ENCODE data around the gene SIGLEC11. TPM values are rescaled to one million over a fixed set of nuclear protein-coding genes. Genes with fewer than 3 reads are reported as not detected.
"Not testable (repeated sequence)": the region's sequence is repeated elsewhere in the genome, so short reads cannot be mapped to it uniquely, and the experiment has no call there.

The SIGLEC11 gene
- total RNA-seq, 1 donor from 2014 or later = not detected

DNA sequence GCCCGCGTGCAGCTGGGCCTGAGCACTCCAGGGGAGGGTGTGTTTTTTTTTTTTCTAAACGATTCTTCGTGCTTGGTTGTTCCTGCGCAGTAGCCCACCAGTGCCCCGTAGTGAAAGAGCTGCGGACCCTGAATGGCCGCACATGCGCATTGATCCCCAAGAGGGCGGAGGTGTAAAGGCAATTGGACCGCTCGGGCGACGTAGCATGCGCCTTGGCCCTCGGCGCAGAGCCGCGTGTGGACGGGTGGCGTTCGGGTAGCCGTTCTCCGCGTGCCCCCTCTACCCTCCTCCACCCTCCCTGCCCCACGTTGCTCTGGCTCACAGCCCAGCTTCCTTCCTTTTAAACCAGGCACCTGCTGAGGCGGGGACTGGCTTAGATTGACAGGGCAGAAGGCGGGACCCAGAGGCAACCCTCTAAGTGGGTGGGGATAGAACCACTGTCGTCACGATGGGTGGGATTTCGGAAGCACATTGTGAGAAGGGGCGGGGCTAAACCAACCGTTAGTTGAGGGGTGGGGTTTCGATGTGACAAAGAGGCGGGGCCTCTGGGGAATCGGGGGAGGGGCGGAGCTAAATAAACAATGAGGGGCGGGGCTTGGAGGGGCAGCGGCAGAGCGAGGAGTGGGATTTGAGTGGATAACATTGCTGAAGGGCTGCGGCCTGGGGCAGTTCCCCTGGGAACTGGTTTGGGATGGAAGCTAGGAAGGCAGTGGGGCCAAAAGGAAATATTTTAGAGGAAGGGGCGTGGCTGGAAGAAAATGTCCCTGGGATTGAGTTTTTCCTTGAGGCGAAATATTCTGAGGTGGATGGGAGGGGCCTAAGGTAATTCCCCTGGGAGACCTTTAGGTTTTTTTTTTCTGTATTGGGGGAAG, 31.1 kb downstream of the SIGLEC11 start:
- H3K4me3 ChIP-seq (ENCODE audit: low read depth, low read length) = peak overlapping the region; percentile 79
- H3K36me3 ChIP-seq (ENCODE audit: control insufficient read depth, insufficient read depth, low read length) = peaks cover 10% of the 10 kb centered on the region
- FAIRE-seq (no peak), DNase-seq (ENCODE audit: low read depth) (peak; percentile 90)
- TF ChIP-seq, protein P1, sequence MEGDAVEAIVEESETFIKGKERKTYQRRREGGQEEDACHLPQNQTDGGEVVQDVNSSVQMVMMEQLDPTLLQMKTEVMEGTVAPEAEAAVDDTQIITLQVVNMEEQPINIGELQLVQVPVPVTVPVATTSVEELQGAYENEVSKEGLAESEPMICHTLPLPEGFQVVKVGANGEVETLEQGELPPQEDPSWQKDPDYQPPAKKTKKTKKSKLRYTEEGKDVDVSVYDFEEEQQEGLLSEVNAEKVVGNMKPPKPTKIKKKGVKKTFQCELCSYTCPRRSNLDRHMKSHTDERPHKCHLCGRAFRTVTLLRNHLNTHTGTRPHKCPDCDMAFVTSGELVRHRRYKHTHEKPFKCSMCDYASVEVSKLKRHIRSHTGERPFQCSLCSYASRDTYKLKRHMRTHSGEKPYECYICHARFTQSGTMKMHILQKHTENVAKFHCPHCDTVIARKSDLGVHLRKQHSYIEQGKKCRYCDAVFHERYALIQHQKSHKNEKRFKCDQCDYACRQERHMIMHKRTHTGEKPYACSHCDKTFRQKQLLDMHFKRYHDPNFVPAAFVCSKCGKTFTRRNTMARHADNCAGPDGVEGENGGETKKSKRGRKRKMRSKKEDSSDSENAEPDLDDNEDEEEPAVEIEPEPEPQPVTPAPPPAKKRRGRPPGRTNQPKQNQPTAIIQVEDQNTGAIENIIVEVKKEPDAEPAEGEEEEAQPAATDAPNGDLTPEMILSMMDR (IDR thresholded peaks at IDR 0.05; ENCODE audit: insufficient read depth, low read length, severe bottlenecking) = no peak
- H3K27me3 ChIP-seq (ENCODE audit: control insufficient read depth, insufficient read depth, low read length) = no peaks in the 10 kb centered on the region

- H3K36me3 ChIP-seq (ENCODE audit: control insufficient read depth, insufficient read depth, low read length) = peaks cover 10% of the 10 kb centered on the region
- no peaks in the 10 kb centered on the region for H3K27me3 ChIP-seq (ENCODE audit: control insufficient read depth, insufficient read depth, low read length)
- DNase-seq (ENCODE audit: low read depth) (peak; percentile 56), FAIRE-seq (no peak)
- TF ChIP-seq, protein P1 (IDR thresholded peaks at IDR 0.05; ENCODE audit: insufficient read depth, low read length, severe bottlenecking) = no peak
- peak within 1 kb of the TSS; percentile 79 for H3K4me3 ChIP-seq (ENCODE audit: low read depth, low read length)
These were observed 31.8 kb downstream of the SIGLEC11 start, which contains the start of the genes ATF5 and NUP62 for GRCh38 chr19:49929121-49929610. Gene ATF5, plus strand, starts transcription at chr19:49929205. Its CDS starts 1,646 bp downstream, at chr19:49930851. Gene NUP62, minus strand, starts transcription at chr19:49929504. Its CDS starts 19,697 bp downstream, at chr19:49909807.

GRCh38 chr19:49927526-49928264, 33.3 kb downstream of the SIGLEC11 start:
- TF ChIP-seq, protein P1 (IDR thresholded peaks at IDR 0.05; ENCODE audit: insufficient read depth, low read length, severe bottlenecking) = no peak
- no peaks in the 10 kb centered on the region for H3K27me3 ChIP-seq (ENCODE audit: control insufficient read depth, insufficient read depth, low read length)
- FAIRE-seq (no peak), DNase-seq (ENCODE audit: low read depth) (no peak)
- H3K36me3 ChIP-seq (ENCODE audit: control insufficient read depth, insufficient read depth, low read length) = peaks cover 21% of the 10 kb centered on the region
- no peak overlapping the region for H3K4me3 ChIP-seq (ENCODE audit: low read depth, low read length)

- Histone ChIP-seq H3K4me3 (ENCODE audit: low read depth, low read length) (no peak overlapping the region), H3K36me3 (ENCODE audit: control insufficient read depth, insufficient read depth, low read length) (peaks cover 24% of the 10 kb centered on the region), H3K27me3 (ENCODE audit: control insufficient read depth, insufficient read depth, low read length) (no peaks in the 10 kb centered on the region)
- TF ChIP-seq, protein P1 (IDR thresholded peaks at IDR 0.05; ENCODE audit: insufficient read depth, low read length, severe bottlenecking) = no peak
- DNase-seq (ENCODE audit: low read depth) = no peak
- FAIRE-seq = no peak
These were observed 34.5 kb downstream of the SIGLEC11 start for GRCh38 chr19:49926515-49926914.

DNA sequence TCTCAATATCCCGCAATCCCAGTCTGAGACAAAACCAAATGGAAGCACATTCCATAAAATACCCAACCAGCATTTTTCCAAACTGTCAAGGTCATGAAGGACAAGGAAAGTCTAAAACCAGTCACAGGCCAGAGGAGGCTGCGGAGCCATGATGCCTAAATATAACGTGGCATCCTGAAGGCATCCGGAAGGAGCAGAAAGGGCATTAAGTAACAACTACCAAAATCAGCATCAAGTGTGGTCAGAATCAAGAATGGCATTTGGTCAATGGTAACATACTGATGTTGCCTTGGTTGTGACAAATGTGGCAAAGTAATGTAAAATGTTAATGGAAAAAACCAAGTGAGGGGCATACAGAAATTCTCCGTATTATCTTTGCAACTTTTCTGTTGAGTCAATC, 35.5 kb downstream of the SIGLEC11 start:
- FAIRE-seq (no peak), DNase-seq (ENCODE audit: low read depth) (no peak)
- TF ChIP-seq, protein P1 (IDR thresholded peaks at IDR 0.05; ENCODE audit: insufficient read depth, low read length, severe bottlenecking) = no peak
- Histone ChIP-seq H3K27me3 (ENCODE audit: control insufficient read depth, insufficient read depth, low read length) (no peaks in the 10 kb centered on the region), H3K4me3 (ENCODE audit: low read depth, low read length) (no peak overlapping the region), H3K36me3 (ENCODE audit: control insufficient read depth, insufficient read depth, low read length) (peaks cover 25% of the 10 kb centered on the region)

DNA sequence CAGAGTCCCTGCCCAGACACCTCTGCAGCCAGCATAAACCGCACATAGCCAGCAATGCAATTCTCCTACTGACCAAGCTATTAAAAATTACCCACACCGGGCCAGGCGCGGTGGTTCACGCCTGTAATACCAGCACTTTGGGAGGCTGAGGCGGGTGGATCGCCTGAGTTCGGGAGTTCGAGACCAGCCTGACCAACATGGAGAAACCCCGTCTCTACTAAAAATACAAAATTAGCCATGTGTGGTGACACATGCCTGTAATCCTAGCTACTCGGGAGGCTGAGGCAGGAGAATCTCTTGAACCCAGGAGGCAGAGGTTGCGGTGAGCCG, 36.1 kb downstream of the SIGLEC11 start:
- not testable (repeated sequence) for H3K4me3 ChIP-seq (ENCODE audit: low read depth, low read length); FAIRE-seq; DNase-seq (ENCODE audit: low read depth); H3K27me3 ChIP-seq (ENCODE audit: control insufficient read depth, insufficient read depth, low read length)
- peaks cover 25% of the 10 kb centered on the region for H3K36me3 ChIP-seq (ENCODE audit: control insufficient read depth, insufficient read depth, low read length)
